RWPE1 (cell line): Measurements from ENCODE around the gene PHETA1.

ENCODE experiments used
- CTCF ChIA-PET: fragments of 350-600 bp; sonication (Branson Sonifier 250); formaldehyde crosslinking; extraction: SDS; loops from one replicate; lab custom pipeline; 2021; lab: Yijun Ruan, JAX
- POLR2A ChIA-PET: fragments of 400-600 bp; formaldehyde crosslinking; extraction: SDS; loops from one replicate; lab custom pipeline; 2020; ENCODE audit warnings: antibody characterized with exemption; ENCODE audit not compliant: low non-redundant PET; lab: Yijun Ruan, JAX
- DNase-seq: peaks from one replicate; pipeline ENCODE4 v3.0.0; 2012; ENCODE audit warnings: low spot score
- H3K27ac ChIP-seq: fragments of 450-650 bp; 2 replicates; pipeline ENCODE4 v1.5.1; 2017
- TF ChIP-seq, protein P1 (sequence below): fragments of 450-650 bp; conservative IDR thresholded peaks from 2 replicates; pipeline ENCODE4 v1.5.1; 2017; ENCODE audit warnings: low read depth, mild to moderate bottlenecking

The PHETA1 gene

DNA sequence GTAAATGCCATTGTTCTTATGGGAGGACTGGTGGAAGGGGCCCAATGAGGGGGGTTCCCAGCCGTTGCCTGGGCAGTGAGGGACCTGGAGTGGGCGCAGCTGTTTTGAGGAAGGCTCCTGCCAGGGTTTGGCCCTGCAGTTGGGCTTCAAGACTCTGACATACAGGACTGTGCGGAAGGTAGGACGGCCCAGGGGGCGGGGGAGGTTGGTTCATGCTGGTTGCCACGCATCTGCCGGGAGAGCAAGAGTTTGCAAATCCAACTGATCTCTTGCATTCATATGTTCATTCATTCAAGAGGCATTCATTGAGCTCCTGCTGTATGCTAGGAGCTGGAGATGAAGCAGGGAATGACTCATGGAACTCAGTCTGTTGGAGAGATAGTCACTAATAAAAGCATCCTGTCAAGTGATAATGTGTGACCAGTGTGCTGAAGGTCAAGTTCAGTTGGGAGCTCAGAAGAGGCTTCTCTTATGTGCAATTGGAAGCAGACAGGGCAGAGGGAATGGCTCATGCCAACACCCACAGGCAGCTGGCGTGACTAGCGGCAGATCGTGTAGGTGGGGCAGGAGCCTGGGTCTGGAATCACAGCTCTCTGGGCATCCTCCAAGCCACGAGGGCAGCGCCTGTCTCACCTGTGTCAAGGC lies 44.7 kb upstream of the PHETA1 start:
- peak overlapping the region; percentile 25 for H3K27ac ChIP-seq
- ChIA-PET CTCF (interaction anchor here (0.6 to 2.7 kb wide), 6 partner anchors 17 to 996 kb away, joined by 3 to 16 read pairs (median 4); no protein-coding TSS in a partner anchor), POLR2A (no interaction called here)
- no peak for DNase-seq
- TF ChIP-seq, protein P1, sequence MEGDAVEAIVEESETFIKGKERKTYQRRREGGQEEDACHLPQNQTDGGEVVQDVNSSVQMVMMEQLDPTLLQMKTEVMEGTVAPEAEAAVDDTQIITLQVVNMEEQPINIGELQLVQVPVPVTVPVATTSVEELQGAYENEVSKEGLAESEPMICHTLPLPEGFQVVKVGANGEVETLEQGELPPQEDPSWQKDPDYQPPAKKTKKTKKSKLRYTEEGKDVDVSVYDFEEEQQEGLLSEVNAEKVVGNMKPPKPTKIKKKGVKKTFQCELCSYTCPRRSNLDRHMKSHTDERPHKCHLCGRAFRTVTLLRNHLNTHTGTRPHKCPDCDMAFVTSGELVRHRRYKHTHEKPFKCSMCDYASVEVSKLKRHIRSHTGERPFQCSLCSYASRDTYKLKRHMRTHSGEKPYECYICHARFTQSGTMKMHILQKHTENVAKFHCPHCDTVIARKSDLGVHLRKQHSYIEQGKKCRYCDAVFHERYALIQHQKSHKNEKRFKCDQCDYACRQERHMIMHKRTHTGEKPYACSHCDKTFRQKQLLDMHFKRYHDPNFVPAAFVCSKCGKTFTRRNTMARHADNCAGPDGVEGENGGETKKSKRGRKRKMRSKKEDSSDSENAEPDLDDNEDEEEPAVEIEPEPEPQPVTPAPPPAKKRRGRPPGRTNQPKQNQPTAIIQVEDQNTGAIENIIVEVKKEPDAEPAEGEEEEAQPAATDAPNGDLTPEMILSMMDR = no peak

DNA sequence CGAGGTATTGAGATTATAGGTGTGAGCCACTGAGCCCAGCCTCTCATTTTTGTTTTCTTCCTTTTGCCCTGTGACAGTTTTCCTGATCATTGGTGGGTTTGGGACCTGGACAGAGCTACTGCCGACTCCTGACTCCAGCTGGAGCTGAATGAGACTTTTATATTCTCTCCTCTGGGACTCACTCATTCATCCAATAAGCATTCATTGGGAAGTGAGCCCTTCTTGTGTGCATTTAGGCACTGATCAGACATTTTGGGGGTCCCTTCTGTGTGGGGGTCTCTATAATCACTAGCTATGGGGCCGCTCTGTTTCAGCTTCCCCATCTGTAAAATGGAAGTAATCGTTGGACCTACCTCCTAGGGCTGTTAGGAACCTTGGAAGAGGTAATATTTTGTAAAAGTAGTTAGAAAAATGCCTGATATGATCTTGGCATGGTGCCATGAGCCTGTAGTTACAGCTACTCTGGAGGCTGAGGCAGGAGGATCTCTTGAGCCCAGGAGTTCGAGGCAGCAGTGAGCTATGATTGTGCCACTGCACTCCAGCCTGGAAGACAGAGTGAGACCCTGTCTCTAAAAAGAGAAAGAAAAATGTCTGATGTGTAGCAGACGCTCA lies 44.0 kb upstream of the PHETA1 start:
- H3K27ac ChIP-seq = peak overlapping the region; percentile 69
- TF ChIP-seq, protein P1 = no peak
- CTCF ChIA-PET = interaction anchor here (0.6 to 2.7 kb wide), 5 partner anchors 16 to 231 kb away, joined by 3 to 16 read pairs (median 4); no protein-coding TSS in a partner anchor
- DNase-seq = no peak
- POLR2A ChIA-PET = no interaction called here

DNA sequence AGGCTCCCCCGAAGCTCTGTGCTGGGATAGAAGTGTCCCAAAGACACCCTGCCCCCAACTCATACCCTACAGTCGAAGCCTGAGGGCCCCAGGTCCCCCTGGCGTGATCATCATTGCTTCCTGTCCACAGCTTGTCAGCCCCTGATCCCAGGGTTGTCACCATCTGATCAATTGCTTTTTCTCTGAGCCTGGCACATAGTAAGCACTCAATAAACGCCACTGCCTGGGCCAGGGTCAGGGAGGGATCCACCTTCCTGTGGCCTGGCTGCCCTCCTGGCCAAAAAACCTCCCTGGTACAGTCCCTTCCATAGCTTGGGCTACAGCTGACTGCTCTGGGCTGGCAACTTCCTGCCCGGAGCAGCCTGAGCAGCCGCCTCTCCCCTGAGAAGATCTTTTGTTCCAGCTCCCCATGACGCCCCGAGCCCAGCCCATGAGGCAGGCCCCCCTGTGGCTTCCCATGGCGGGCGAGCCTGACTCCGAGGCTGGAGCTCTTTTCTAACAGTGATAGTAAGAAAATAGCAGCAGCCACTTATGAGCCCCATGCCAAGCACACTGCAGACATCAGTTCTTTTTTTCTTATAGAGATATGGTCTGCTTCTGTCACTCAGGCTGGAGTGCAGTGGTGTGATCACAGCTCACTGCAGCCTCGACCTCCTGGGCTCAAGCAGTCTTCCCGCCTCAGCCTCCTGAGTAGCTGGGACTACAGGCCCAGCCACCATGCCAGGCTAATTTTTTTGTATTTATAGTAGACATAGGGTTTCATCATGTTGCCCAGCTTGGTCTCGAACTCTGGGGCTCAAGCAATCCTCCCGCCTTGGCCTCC lies 43.3 kb upstream of the PHETA1 start:
- ChIA-PET CTCF (interaction anchor here (0.6 to 2.7 kb wide), 5 partner anchors 15 to 261 kb away, joined by 4 to 16 read pairs (median 7); no protein-coding TSS in a partner anchor), POLR2A (no interaction called here)
- peak overlapping the region; percentile 69 for H3K27ac ChIP-seq
- TF ChIP-seq, protein P1 = no peak
- DNase-seq = no peak

DNA sequence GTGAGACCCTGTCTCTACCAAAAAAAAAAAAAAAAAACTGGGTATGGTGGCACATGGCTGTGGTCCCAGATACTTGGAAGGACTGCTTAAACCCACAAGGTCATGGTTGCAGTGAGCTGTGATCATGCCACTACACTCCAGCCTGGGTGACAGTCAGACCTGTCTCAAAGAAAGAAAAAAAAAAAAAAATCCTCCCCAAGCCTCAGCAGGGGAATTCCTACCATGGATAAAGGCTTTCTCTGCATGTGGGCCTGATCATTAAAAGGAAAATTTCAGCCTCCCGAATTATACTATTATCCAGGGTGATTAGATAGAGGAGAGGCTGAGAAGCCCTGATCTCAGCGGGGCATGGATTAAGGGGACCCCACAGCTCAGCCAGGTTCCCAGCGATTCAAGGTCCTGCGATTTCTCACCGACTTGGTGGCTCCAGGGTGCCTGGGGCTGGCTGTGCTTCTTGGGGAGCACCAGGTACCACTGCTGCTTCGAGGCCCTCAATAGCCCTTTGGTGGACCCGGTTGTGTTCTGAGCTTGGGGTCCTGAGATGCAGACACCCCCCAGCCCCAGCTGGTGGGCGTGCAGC lies 42.4 kb upstream of the PHETA1 start:
- TF ChIP-seq, protein P1 = no peak
- ChIA-PET POLR2A (no interaction called here), CTCF (interaction anchor here (0.6 to 2.0 kb wide), 4 partner anchors 12 to 262 kb away, joined by 3 to 7 read pairs (median 4); no protein-coding TSS in a partner anchor)
- DNase-seq = no peak
- peak overlapping the region; percentile 69 for H3K27ac ChIP-seq

DNA sequence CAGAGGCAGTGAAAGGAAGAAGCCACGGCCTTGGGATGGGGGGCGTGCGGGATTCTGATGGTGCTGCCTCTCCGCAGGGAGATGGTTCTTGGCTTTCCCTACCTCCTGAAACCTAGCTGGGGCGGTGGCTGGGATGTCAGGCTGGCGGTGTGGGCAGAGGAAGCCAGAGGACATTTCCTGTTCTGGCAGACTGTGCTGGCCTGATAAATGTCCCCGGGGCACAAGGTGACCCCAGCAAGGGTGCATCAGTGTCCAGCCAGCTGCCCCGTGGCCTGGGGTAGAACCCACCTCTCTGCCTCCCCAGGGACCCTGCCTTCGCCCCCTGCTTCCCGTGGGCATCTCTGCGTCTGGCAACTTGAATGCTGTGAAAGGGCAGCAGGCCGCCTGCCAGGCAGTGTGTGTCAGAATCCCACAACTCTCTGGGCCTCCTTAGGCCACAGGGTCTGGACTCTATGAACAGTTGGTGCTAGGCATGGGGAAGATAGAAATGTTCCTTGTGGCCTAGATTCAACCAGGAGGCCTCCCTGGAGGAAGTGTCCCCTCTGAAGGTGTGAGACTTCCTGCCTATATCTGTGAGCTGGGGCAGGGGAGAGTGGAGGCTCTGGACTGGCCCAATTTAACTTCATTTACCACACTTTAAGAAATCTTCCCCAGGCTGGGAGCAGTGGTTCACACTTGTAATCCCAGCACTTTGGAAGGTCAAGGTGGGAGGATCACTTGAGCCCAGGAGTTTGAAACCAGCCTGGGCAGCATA lies 41.7 kb upstream of the PHETA1 start:
- peak overlapping the region; percentile 69 for H3K27ac ChIP-seq
- DNase-seq = no peak
- TF ChIP-seq, protein P1 = no peak
- CTCF ChIA-PET = interaction anchor here (1.1 to 2.0 kb wide), 2 partner anchors 14 to 79 kb away, joined by 3 to 7 read pairs; no protein-coding TSS in a partner anchor
- POLR2A ChIA-PET = no interaction called here
